ENCODE results near the gene DHRS2. TPM values are rescaled to one million over a fixed set of nuclear protein-coding genes. Genes with fewer than 3 reads are reported as not detected.
A peak's percentile ranks its signal among the peaks of the same experiment; 100 is the strongest.

The DHRS2 gene
- total and polyA plus RNA-seq, 2 of the 13 experiments (the other 11 are each of a cell fraction or from before 2014, with no cell fraction given), result 1,621 to 3,021 TPM

- TF ChIP-seq HOMEZ (CRISPR knock-in tag; IDR thresholded peaks at IDR 0.05; ENCODE audit: low read depth) (peak; percentile 95), BCL6 (CRISPR knock-in tag; IDR thresholded peaks at IDR 0.05) (peak; percentile 71), SETDB1 (CRISPR knock-in tag; IDR thresholded peaks at IDR 0.05; ENCODE audit: borderline replicate concordance) (0 out of 2 replicates have a peak, but pooled peaks have one; percentile 41), TFAP4 (IDR thresholded peaks at IDR 0.05; ENCODE audit: borderline replicate concordance, low read depth) (peak; percentile 41; the same call in 1 of the 2 replicates), HNF1B (CRISPR knock-in tag; IDR thresholded peaks at IDR 0.05) (peak; percentile 65), SALL1 (CRISPR knock-in tag; IDR thresholded peaks at IDR 0.05) (peak; percentile 95), ZNF3 (CRISPR knock-in tag; IDR thresholded peaks at IDR 0.05) (peak; percentile 9; the same call in 1 of the 2 replicates), ZNF235 (CRISPR knock-in tag; IDR thresholded peaks at IDR 0.05; ENCODE audit: borderline replicate concordance) (peak; percentile 88; the same call in 1 of the 2 replicates), ZBTB10 (CRISPR knock-in tag; IDR thresholded peaks at IDR 0.05; ENCODE audit: borderline replicate concordance) (0 out of 2 replicates have a peak, but pooled peaks have one; percentile 16), ZNF264 (CRISPR knock-in tag; IDR thresholded peaks at IDR 0.05) (peak; percentile 99), ZNF644 (CRISPR knock-in tag; IDR thresholded peaks at IDR 0.05; ENCODE audit: low read depth) (peak; percentile 100), ZBTB37 (CRISPR knock-in tag; IDR thresholded peaks at IDR 0.05) (peak; percentile 89; the same call in 1 of the 2 replicates), ZFP91 (CRISPR knock-in tag; IDR thresholded peaks at IDR 0.05; ENCODE audit: borderline replicate concordance) (peak; percentile 71; the same call in 1 of the 2 replicates), HIVEP1 (CRISPR knock-in tag; IDR thresholded peaks at IDR 0.05) (peak; percentile 92), ZNF335 (CRISPR knock-in tag; IDR thresholded peaks at IDR 0.05) (peak; percentile 65; the same call in 1 of the 2 replicates)
These were observed 26.6 kb upstream of the DHRS2 start (continued) for GRCh38 chr14:23609411-23610089.

Data from HepG2 (cell line).